GM23338 (cell line): ENCODE data around the gene IGFBP6. TPM values are rescaled to one million over a fixed set of nuclear protein-coding genes. Genes with fewer than 3 reads are reported as not detected.

Experiments used
- microRNA-seq: library from miRNA; unstranded; fragments of <30 nt; microRNA quantifications from one replicate; pipeline ENCODE4, GENCODE V29; 2017
- polyA plus RNA-seq: library from polyadenylated mRNA; unstranded; fragments of >200 nt; fragmentation: Nextera tagmentation; extraction: Ambion mirVana; gene quantifications from 2 replicates; pipeline ENCODE4 v1.2.1, GENCODE V29; 2016
- small RNA-seq: library from RNA; depleted of rRNA; stranded (forward); fragments of <200 nt; gene quantifications from one replicate; pipeline ENCODE3, GENCODE V24; 2014; ENCODE audit warnings: low replicate concordance
- total RNA-seq: library from RNA; depleted of rRNA; stranded (reverse); fragments of >200 nt; shearing (Covaris generic); gene quantifications from 2 replicates; pipeline ENCODE4 v1.2.3, GENCODE V29; 2014; rRNA removed

Gene IGFBP6
- total and polyA plus RNA-seq, 2 experiments from 2014 or later = 14.7 to 16.6 TPM

Small RNA genes lying within 50 kb of the gene (microRNA-seq; reads per million reads assigned to microRNA genes)
- not detected for gene MIR6757

Small RNA genes lying within 50 kb of the gene (small RNA-seq; reads per million reads assigned to genes)
- gene HIGD1AP1 = 0.10 reads per million
- gene MIR6757 = not detected
- not detected for gene RNU6-333P

Other genes with a start within 250 kb of the IGFBP6 start
- gene KRT78, start 248.7 kb upstream of the IGFBP6 start, total RNA-seq = not detected in 2 replicates
- not detected in 2 replicates for gene KRT78, start 248.7 kb upstream of the IGFBP6 start, polyA plus RNA-seq
- 250 and 264 TPM in 2 replicates for gene KRT8, start 192.6 kb upstream of the IGFBP6 start, total RNA-seq
- 322 and 338 TPM in 2 replicates for gene KRT8, start 192.6 kb upstream of the IGFBP6 start, polyA plus RNA-seq
- 537 and 552 TPM in 2 replicates for gene KRT18, start 148.5 kb upstream of the IGFBP6 start, total RNA-seq
- 1,013 and 1,049 TPM in 2 replicates for gene KRT18, start 148.5 kb upstream of the IGFBP6 start, polyA plus RNA-seq
- 564 and 584 TPM in 2 replicates for gene EIF4B, start 91.2 kb upstream of the IGFBP6 start, total RNA-seq
- gene EIF4B, start 91.2 kb upstream of the IGFBP6 start, polyA plus RNA-seq = 130 and 141 TPM in 2 replicates
- gene TNS2, start 47.6 kb upstream of the IGFBP6 start, total RNA-seq = 5.7 and 6.9 TPM in 2 replicates
- 1.5 and 1.8 TPM in 2 replicates for gene TNS2, start 47.6 kb upstream of the IGFBP6 start, polyA plus RNA-seq
- 4.7 and 5.4 TPM in 2 replicates for gene SPRYD3, start 18.3 kb upstream of the IGFBP6 start, total RNA-seq
- gene SPRYD3, start 18.3 kb upstream of the IGFBP6 start, polyA plus RNA-seq = 3.4 and 4.3 TPM in 2 replicates
- gene SOAT2, start 5.8 kb downstream of the IGFBP6 start, total RNA-seq = not detected in 2 replicates
- not detected in 2 replicates for gene SOAT2, start 5.8 kb downstream of the IGFBP6 start, polyA plus RNA-seq
- gene ZNF740, start 83.1 kb downstream of the IGFBP6 start, total RNA-seq = 13.0 and 13.2 TPM in 2 replicates
- gene ZNF740, start 83.1 kb downstream of the IGFBP6 start, polyA plus RNA-seq = 1.3 and 2.6 TPM in 2 replicates
- gene CSAD, start 83.3 kb downstream of the IGFBP6 start, total RNA-seq = 3.6 and 7.1 TPM in 2 replicates
- gene CSAD, start 83.3 kb downstream of the IGFBP6 start, polyA plus RNA-seq = 3.1 and 3.2 TPM in 2 replicates
- 0.39 TPM in 1 of 2 replicates, not detected in the other for gene ITGB7, start 109.6 kb downstream of the IGFBP6 start, total RNA-seq
- 0.32 and 0.43 TPM in 2 replicates for gene ITGB7, start 109.6 kb downstream of the IGFBP6 start, polyA plus RNA-seq
- 39.3 and 50.2 TPM in 2 replicates for gene RARG, start 134.5 kb downstream of the IGFBP6 start, total RNA-seq
- gene RARG, start 134.5 kb downstream of the IGFBP6 start, polyA plus RNA-seq = 16.4 and 18.5 TPM in 2 replicates
- 39.6 and 56.5 TPM in 2 replicates for gene ESPL1, start 170.6 kb downstream of the IGFBP6 start, total RNA-seq
- 12.7 and 13.2 TPM in 2 replicates for gene ESPL1, start 170.6 kb downstream of the IGFBP6 start, polyA plus RNA-seq
- 199 and 225 TPM in 2 replicates for gene PFDN5, start 197.9 kb downstream of the IGFBP6 start, total RNA-seq
- 567 and 586 TPM in 2 replicates for gene PFDN5, start 197.9 kb downstream of the IGFBP6 start, polyA plus RNA-seq
- gene MYG1, start 202.0 kb downstream of the IGFBP6 start, total RNA-seq = 65.0 and 66.5 TPM in 2 replicates
- gene MYG1, start 202.0 kb downstream of the IGFBP6 start, polyA plus RNA-seq = 94.2 and 100.0 TPM in 2 replicates
- 77.7 and 81.7 TPM in 2 replicates for gene AAAS, start 223.9 kb downstream of the IGFBP6 start, total RNA-seq
- gene AAAS, start 223.9 kb downstream of the IGFBP6 start, polyA plus RNA-seq = 36.7 and 40.4 TPM in 2 replicates
- 0.04 and 0.17 TPM in 2 replicates for gene SP7, start 238.7 kb downstream of the IGFBP6 start, total RNA-seq
- gene SP7, start 238.7 kb downstream of the IGFBP6 start, polyA plus RNA-seq = 0.16 TPM in 1 of 2 replicates, not detected in the other